ENCODE data around the gene ACBD4. TPM values are rescaled to one million over a fixed set of nuclear protein-coding genes. Genes with fewer than 3 reads are reported as not detected.

Gene ACBD4
- polyA plus RNA-seq, 1 donor from 2014 or later: 3.1 TPM

DNA sequence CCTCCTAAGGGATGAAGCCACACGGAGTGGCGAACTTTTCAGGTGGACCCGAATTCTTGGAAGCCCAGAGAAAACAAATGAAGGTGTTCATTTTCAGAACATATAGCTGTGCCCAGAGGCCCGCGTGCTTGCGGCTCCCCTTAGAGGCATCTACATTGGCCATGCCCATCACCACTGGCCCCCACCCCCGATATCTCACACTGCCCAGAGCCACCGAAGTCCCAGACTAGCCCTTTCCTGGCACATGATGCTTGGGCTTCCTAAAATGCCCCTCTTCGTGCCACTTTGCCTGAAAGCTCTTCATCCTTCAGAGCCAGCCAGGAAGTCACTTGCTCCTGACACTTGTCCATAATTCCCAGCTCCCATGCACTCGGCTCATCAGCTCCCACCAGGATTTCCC lies 10.7 kb downstream of the ACBD4 start:
- H3F3A ChIP-seq (ENCODE audit: insufficient read depth, low read length, poor library complexity, severe bottlenecking): peaks cover 4% of the 10 kb centered on the region
- TF ChIP-seq EP300 (conservative IDR thresholded peaks at IDR 0.05; ENCODE audit: poor library complexity, severe bottlenecking): no peak
- no peak for TF ChIP-seq RAD21 (conservative IDR thresholded peaks at IDR 0.05)
- no peak for TF ChIP-seq TAF1 (IDR thresholded peaks at IDR 0.05; ENCODE audit: low read depth)
- TF ChIP-seq, protein P1, sequence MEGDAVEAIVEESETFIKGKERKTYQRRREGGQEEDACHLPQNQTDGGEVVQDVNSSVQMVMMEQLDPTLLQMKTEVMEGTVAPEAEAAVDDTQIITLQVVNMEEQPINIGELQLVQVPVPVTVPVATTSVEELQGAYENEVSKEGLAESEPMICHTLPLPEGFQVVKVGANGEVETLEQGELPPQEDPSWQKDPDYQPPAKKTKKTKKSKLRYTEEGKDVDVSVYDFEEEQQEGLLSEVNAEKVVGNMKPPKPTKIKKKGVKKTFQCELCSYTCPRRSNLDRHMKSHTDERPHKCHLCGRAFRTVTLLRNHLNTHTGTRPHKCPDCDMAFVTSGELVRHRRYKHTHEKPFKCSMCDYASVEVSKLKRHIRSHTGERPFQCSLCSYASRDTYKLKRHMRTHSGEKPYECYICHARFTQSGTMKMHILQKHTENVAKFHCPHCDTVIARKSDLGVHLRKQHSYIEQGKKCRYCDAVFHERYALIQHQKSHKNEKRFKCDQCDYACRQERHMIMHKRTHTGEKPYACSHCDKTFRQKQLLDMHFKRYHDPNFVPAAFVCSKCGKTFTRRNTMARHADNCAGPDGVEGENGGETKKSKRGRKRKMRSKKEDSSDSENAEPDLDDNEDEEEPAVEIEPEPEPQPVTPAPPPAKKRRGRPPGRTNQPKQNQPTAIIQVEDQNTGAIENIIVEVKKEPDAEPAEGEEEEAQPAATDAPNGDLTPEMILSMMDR (IDR thresholded peaks at IDR 0.05; ENCODE audit: poor library complexity, severe bottlenecking): no peak
- no peaks in the 10 kb centered on the region for H3K9me3 ChIP-seq (ENCODE audit: low read length)
- H3K9me2 ChIP-seq (ENCODE audit: insufficient read depth, low read length): no peaks in the 10 kb centered on the region
- H2AFZ ChIP-seq (ENCODE audit: low read depth, low read length): no peak overlapping the region
- H3K27ac ChIP-seq (ENCODE audit: low read length): no peak overlapping the region
- no peak overlapping the region for H3K4me3 ChIP-seq (ENCODE audit: low read length)
- H3K4me2 ChIP-seq (ENCODE audit: low read length): no peak overlapping the region
- H3K9ac ChIP-seq (ENCODE audit: low read length): no peak overlapping the region
- H3K79me2 ChIP-seq (replicated peaks; ENCODE audit: insufficient read depth, low read length): peaks cover 12% of the 10 kb centered on the region
- peaks cover 4% of the 10 kb centered on the region for H4K20me1 ChIP-seq (ENCODE audit: insufficient read depth)
- no peaks in the 10 kb centered on the region for H3K27me3 ChIP-seq (ENCODE audit: insufficient read depth, low read depth, low read length)
- H3K36me3 ChIP-seq (ENCODE audit: insufficient read depth, low read length): no peaks in the 10 kb centered on the region

DNA sequence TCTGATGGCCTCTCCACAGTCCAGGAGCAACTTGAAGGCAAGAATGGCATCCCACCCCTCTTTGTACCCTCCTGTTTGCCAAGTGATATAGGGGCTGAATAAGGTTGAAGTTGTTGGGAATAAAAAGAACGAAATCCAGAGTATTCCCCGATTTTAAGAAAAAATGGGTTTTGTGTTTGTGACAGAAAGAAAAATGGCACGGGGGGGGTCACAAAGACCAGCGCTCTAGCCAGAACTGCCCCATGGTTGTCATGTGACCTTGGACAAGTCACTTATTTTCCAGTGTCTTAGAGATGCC lies 11.1 kb downstream of the ACBD4 start:
- peaks cover 4% of the 10 kb centered on the region for H4K20me1 ChIP-seq (ENCODE audit: insufficient read depth)
- H3K4me3 ChIP-seq (ENCODE audit: low read length): peak overlapping the region; percentile 86
- H3K27me3 ChIP-seq (ENCODE audit: insufficient read depth, low read depth, low read length): no peaks in the 10 kb centered on the region
- no peak overlapping the region for H2AFZ ChIP-seq (ENCODE audit: low read depth, low read length)
- no peaks in the 10 kb centered on the region for H3K9me2 ChIP-seq (ENCODE audit: insufficient read depth, low read length)
- peak overlapping the region; percentile 98 for H3K27ac ChIP-seq (ENCODE audit: low read length)
- peaks cover 16% of the 10 kb centered on the region for H3K79me2 ChIP-seq (replicated peaks; ENCODE audit: insufficient read depth, low read length)
- H3K36me3 ChIP-seq (ENCODE audit: insufficient read depth, low read length): no peaks in the 10 kb centered on the region
- peaks cover 4% of the 10 kb centered on the region for H3F3A ChIP-seq (ENCODE audit: insufficient read depth, low read length, poor library complexity, severe bottlenecking)
- peak overlapping the region; percentile 85 for H3K9ac ChIP-seq (ENCODE audit: low read length)
- no peaks in the 10 kb centered on the region for H3K9me3 ChIP-seq (ENCODE audit: low read length)
- no peak for TF ChIP-seq EZH2 (IDR thresholded peaks at IDR 0.05; ENCODE audit: borderline replicate concordance, insufficient read depth, low read length, poor library complexity, severe bottlenecking)
- TF ChIP-seq POLR2AphosphoS5 (IDR thresholded peaks at IDR 0.05): no peak
- TF ChIP-seq, protein P2, sequence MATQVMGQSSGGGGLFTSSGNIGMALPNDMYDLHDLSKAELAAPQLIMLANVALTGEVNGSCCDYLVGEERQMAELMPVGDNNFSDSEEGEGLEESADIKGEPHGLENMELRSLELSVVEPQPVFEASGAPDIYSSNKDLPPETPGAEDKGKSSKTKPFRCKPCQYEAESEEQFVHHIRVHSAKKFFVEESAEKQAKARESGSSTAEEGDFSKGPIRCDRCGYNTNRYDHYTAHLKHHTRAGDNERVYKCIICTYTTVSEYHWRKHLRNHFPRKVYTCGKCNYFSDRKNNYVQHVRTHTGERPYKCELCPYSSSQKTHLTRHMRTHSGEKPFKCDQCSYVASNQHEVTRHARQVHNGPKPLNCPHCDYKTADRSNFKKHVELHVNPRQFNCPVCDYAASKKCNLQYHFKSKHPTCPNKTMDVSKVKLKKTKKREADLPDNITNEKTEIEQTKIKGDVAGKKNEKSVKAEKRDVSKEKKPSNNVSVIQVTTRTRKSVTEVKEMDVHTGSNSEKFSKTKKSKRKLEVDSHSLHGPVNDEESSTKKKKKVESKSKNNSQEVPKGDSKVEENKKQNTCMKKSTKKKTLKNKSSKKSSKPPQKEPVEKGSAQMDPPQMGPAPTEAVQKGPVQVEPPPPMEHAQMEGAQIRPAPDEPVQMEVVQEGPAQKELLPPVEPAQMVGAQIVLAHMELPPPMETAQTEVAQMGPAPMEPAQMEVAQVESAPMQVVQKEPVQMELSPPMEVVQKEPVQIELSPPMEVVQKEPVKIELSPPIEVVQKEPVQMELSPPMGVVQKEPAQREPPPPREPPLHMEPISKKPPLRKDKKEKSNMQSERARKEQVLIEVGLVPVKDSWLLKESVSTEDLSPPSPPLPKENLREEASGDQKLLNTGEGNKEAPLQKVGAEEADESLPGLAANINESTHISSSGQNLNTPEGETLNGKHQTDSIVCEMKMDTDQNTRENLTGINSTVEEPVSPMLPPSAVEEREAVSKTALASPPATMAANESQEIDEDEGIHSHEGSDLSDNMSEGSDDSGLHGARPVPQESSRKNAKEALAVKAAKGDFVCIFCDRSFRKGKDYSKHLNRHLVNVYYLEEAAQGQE (IDR thresholded peaks at IDR 0.05; ENCODE audit: borderline replicate concordance): no peak
- no peak for TF ChIP-seq RAD21 (conservative IDR thresholded peaks at IDR 0.05)
- TF ChIP-seq, protein P1 (IDR thresholded peaks at IDR 0.05; ENCODE audit: poor library complexity, severe bottlenecking): no peak
- peak overlapping the region; percentile 35 for H3K4me2 ChIP-seq (ENCODE audit: low read length)

Data from neural cell (in vitro differentiated cells).